ENCODE results near the gene FGFBP1.

Gene FGFBP1

GRCh38 chr4:15938640-15939039, at the start of gene FGFBP1:
Gene FGFBP1, minus strand, starts transcription at chr4:15938740. Its CDS starts 2,108 bp downstream, at chr4:15936632.
- DNase-seq (ENCODE audit: low spot score), result no peak

DNA sequence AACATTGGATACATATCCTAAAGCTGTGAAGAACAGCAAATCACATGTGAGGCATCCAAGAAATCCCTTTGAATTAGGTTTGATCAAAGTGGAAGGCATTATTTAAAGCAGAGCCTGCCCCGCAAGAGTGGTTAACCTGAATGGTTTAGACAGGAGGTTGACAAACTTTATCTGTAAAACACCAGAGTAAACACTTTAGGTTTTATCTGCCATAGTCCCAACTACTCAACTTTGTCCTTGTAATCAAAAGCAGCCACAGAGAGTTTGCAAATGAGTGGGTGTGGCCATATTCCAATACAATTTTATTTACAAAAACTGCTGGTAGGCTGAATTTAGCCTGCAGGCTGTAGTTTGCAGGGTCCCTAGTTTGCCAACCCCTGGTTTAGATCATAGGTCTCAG, 49.7 kb upstream of the FGFBP1 start:
- no peak for DNase-seq (ENCODE audit: low spot score)

DNA sequence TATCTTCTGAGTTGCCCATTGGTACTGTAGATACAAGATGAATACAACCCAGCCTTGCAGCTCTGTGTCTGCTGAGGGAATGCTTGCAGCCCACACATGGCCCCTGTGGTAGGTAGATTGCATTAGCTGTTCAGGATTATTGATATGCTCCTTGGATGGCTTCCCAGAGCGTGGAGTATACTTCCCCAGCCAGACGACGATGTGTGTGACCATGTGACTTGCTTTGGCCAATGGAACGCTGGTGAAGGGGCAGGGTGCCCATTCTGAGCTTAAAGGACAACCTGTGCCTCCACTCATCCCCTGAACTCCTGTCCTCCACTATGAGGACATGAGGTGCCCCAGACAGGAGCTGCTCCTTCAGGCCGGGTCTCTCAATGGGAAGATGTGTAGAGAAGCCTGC, 48.4 kb upstream of the FGFBP1 start:
- no peak for DNase-seq (ENCODE audit: low spot score)

- no peak for DNase-seq (ENCODE audit: low spot score)
These were observed 45.1 kb upstream of the FGFBP1 start for GRCh38 chr4:15983610-15984009.

DNA sequence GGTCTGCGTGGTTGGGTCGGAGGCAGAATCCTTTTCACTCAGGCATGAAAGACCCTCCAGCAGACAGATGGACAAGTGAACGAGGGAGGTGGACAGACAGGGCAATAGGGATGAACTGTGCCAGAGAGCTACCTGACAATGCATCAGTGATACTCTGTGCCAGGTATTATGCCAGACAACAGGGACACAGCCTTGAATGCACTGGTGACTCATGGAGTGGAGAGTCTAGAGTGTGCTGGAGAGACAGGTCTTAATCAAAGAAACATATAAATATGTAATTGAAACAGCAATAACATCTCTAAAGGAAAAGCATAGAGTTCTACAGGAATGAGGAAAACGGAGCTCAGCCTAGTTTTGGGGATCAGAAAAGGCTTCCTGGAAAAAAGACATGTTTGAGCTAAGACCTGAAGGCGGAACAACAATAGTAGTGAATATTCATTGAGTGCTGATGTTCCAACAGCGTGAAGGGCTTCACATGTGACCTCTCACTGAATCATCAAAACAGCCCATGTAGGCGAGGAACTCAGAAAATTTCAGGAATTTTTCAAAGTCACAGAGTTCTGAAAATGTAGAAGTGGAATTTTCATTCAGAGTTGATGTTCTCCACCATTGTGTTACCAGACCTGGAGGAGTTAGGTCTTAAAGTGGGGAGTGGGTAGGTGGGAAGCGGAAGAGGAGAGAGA, 44.4 kb upstream of the FGFBP1 start:
- DNase-seq (ENCODE audit: low spot score), result no peak

DNA sequence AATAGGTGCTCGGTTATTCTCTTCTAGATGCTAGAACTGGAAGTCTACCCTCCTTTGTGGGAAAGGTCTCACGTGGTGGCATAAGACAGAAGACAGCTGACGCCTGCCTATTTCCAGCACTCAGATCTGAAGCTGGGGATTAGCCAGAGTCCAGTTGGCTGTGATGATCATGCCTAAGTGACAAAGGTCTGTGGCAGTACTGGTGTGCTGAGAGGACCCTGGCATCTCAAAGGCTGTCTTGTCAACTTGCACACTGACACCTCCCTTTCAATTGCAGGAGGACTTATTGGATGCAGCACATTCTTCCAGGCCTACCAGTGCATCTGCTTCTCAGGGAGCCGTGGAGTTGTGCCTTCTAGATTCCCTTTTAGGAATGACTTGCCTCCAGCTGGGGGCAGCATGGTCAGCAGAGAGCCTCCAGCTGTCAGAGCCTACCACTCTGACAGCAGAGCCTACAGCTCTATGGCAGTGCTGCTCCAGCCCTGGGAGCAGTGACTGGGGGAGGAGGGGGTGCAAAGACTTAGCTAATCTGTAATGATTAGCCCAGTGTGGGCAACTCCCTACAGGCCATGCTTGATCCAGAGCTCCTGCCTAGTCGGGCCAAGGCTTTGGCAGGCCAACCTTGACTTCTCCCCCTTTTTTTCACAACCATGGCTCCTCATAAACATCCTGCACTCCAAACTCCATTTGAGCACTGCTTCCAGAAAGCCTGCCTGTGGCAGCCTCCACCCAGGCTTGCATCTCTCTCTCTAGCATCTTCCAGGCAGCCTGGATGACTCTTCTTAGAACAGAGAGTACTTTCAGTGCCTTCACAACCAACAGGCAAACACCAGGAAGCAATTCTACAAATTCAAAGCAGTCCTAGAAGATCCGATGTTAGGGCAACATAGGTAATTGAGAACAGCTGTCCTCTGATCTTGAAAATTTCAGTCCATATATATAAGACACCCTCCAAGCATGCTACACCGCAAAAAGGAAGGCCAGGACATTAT, 38.2 kb upstream of the FGFBP1 start:
- DNase-seq (ENCODE audit: low spot score), result no peak

GRCh38 chr4:15971068-15971801, 32.7 kb upstream of the FGFBP1 start:
- DNase-seq (ENCODE audit: low spot score), result no peak

DNA sequence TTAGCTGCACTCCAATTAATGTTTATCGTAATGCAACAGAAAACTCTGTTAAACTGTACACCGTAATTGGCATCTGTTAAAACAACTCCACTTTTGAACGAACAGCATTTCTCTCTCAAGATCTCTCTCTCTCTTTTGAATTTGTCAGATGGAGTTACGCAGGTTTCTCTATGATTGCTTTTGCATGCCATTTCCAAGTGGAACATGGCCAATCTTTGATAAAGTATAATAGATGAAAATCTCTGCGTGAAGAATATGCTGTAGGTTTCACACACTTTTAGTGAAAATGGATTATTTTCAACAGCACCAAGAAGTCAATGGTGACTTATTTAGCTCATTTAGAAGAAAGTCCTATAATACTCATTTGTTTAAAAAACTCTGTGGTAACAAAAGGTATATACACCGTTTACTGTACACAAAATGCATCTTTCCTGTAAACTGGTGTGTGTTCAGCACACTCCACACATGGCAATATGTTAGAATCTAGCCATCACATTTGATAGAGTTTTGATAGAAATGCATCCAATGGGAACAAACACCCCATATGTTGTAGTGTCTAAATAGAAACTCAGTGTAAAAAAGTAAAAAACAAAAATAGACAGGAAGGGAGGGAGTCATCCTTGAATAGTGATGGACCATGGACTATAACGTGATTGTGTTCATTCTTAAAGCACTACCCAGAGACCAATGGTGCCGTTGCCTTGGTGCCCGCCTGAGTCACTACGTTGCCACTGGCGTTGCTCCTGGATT, 30.2 kb upstream of the FGFBP1 start:
- no peak for DNase-seq (ENCODE audit: low spot score)

DNA sequence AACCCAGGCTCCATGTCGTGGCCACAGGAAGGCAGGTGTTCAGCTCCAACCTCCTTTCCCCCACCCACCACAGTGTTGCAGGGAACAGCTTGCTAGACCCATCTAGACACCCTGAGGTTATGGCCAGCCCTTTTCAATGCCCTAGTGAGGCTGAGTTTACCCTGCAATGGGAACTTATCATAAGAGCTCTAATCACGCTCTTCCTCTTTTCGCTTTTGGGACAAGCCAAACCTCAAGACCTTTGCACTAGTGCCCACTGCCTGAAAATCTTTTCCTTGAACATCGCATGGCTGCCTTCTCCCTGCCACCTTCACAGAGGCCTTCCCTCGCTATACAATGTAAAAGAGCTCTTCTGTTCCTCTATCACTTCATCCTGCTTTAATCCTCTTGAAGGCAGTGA, 26.8 kb upstream of the FGFBP1 start:
- no peak for DNase-seq (ENCODE audit: low spot score)

GRCh38 chr4:15964159-15964558, 25.6 kb upstream of the FGFBP1 start:
- no peak for DNase-seq (ENCODE audit: low spot score)

DNA sequence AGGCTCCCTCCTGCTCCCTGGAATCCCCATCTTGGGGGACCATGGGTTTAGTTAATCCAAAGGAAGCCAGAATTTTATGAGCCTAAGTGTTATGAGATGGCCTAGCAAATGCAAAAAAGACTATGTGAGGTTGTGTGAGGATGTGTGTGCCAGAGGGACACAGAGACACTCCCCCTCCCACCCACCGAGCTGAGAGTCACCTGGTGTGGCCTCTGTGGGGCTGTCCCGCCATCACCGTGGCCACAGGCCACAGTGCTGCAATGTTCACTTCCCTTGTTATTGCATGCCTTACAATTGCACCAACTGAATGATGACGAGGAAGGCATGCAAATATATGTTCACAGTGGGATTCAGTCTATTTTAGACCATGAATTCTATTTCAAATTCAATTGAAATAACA, 25.0 kb upstream of the FGFBP1 start:
- DNase-seq (ENCODE audit: low spot score), result no peak

GRCh38 chr4:15963001-15963451, 24.5 kb upstream of the FGFBP1 start, which contains the start of gene FGFBP2:
Gene FGFBP2, minus strand, starts transcription at chr4:15963175. Its CDS starts 46 bp downstream, at chr4:15963129.
- DNase-seq (ENCODE audit: low spot score), result peak; percentile 7

DNA sequence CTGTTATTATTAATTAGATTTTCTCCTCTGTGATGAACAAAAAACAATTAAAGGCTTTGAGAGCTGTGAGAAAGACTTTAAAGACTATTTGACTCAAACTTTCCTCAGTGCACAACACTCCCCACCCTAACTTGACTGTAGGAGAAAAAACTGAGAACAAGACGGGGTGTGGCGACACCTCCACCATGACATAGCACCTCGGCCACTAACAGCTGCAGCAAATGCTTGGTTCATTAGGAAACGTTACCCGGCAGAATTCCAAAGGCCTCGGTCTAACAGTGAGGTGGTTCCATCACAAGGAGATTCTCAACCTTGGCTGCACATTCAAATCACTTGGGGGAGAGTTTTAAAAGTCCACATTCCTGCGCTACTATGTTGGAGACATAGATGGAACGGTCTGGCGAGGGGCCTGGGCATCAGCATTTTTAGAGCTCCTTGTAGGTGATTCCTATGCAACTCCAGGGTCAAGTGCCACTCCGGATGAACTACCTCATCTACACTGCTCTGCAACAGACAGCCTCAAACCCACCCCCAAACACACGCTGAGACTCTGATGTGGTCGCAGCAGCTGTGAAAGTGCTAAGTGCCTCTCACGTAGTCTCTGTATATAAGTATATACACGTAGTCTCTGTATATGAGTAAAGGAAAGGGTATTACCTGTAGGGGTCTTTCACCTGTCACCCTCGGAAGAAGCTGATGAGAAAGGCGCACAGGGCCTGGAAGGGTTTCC, 23.4 kb upstream of the FGFBP1 start:
- no peak for DNase-seq (ENCODE audit: low spot score)

DNA sequence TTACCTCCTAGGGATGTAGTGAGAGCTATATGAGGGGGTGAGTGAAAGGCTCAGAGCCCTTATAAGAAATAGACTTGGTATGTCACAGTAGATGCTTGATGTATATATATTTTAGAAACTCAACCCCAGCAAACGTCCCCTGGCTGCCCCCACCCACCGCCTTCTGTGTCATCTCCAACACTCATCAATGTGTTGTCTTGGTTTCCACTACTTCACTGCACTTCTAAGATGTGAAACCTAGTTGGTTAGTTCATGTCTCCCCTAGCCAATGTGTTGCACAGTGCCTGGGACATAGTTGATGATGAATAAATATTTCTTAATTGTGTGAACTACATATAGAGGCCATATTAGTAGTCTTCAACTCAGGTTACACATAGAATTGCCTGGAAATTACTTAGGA, 20.0 kb upstream of the FGFBP1 start:
- DNase-seq (ENCODE audit: low spot score), result no peak

- peak; percentile 29 for DNase-seq (ENCODE audit: low spot score)
These were observed 17.8 kb upstream of the FGFBP1 start for GRCh38 chr4:15956179-15956850.

GRCh38 chr4:15955670-15956069, 17.1 kb upstream of the FGFBP1 start:
- DNase-seq (ENCODE audit: low spot score), result no peak

- no peak for DNase-seq (ENCODE audit: low spot score)
These were observed 15.1 kb upstream of the FGFBP1 start for GRCh38 chr4:15953625-15954024.

DNA sequence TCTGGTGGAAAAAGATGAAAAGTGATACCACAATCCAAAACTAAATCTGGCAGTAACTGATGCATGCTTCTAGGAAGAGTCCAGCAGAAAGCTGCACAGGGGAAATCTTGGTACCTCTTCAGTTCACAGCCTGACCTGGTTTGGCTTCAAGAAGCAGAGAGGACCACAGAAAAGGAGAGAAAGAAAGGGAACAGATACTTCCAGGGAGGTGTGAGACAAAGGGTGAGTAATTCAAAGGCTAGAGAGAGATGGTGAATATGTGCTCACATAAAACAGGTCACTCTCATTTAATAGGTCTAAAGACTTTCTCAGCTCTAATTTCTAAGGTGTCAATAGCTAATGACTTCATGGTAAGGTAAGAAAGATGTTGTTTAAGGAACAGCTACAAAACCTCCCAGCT, 13.2 kb upstream of the FGFBP1 start:
- DNase-seq (ENCODE audit: low spot score), result no peak

- no peak for DNase-seq (ENCODE audit: low spot score)
These were observed 10.3 kb upstream of the FGFBP1 start for GRCh38 chr4:15948826-15949225.

DNA sequence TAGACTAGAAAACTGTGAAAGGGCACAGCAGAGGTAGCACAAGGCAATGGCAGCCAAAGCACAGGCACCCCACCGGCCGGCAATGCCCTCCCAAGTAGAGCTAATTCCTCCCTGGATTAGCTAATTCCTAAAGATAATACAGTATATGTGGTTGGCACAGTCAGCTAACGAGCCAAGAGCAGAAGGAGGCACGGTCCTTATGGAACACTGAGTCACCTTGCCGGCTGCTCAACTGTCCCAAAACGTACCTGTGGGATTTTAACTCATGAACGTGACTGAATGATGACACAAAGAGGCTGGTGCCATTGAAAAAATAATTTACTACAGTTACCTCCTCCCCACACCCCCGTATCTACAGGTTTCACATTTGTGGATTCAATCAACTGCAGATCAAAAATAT, 9.1 kb upstream of the FGFBP1 start:
- no peak for DNase-seq (ENCODE audit: low spot score)
